Testis (tissue), 3 donors: ENCODE results near the gene BBLN. TPM values are rescaled to one million over a fixed set of nuclear protein-coding genes. Genes with fewer than 3 reads are reported as not detected.
A peak's percentile ranks its signal among the peaks of the same experiment; 100 is the strongest.

ENCODE experiments used
- DNase-seq: peaks from one replicate; pipeline ENCODE4 v3.0.0-alpha.2; 2019
- H3K27ac ChIP-seq, 2 donors: fragments of 200-600 bp; sonication (generic); one replicate each; pipeline ENCODE4 v1.5.1; 2019
- H3K27me3 ChIP-seq: fragments of 200-600 bp; sonication (generic); one replicate; pipeline ENCODE4 v1.5.1; 2019
- H3K36me3 ChIP-seq: fragments of 200-600 bp; sonication (generic); one replicate; pipeline ENCODE4 v1.5.1; 2017; ENCODE audit warnings: low read depth; ENCODE audit errors: missing control alignments
- H3K4me1 ChIP-seq: fragments of 200-600 bp; sonication (generic); one replicate; pipeline ENCODE4 v1.5.1; 2019
- H3K4me3 ChIP-seq, 2 donors: fragments of 200-600 bp; sonication (generic); one replicate each; pipeline ENCODE4 v1.5.1; 2017 to 2019
- H3K9me3 ChIP-seq: fragments of 200-600 bp; sonication (generic); one replicate; pipeline ENCODE4 v1.5.1; 2017
- POLR2A ChIP-seq: fragments of 450-650 bp; IDR thresholded peaks from one replicate; pipeline ENCODE4 v1.6.1; 2017; ENCODE audit warnings: antibody characterized with exemption, mild to moderate bottlenecking, moderate library complexity
- WGBS, 2 donors: methylation state at CpG; one replicate each; pipeline ENCODE4 v1.1.5; 2018; 5-methylcytosine and 5-hydroxymethylcytosine counted together
- intact Hi-C: fragments of 100-400 bp; cut with DNase I; formaldehyde crosslinking; loops from one replicate; pipeline ENCODE4 v1.15.1; 2023; ENCODE audit warnings: low total_unique reads
- polyA plus RNA-seq: library from polyadenylated mRNA; stranded (reverse); fragments of 350-450 nt; fragmentation: Illumina TruSeq; extraction: RNeasy Lipid Tissue Mini Kit (QIAGEN cat#74804); gene quantifications from one replicate; pipeline ENCODE4 v1.2.3, GENCODE V29; 2014; ENCODE audit warnings: low read depth, low replicate concordance; ENCODE audit not compliant: insufficient read depth
- total RNA-seq, 2 donors: library from RNA; depleted of rRNA; stranded (reverse); fragments of >200 nt; gene quantifications; one replicate each; pipeline ENCODE4 v1.2.3, GENCODE V29; 2016
- TF ChIP-seq, protein P1 (sequence below), 3 experiments: fragments of 450-650 bp in 2 of 3; fragments of 200-600 bp in 1 of 3; sonication (generic) in 1 of 3; IDR thresholded peaks; one replicate each; pipeline ENCODE4 v1.5.1; 2016 to 2019; ENCODE audit warnings: antibody characterized with exemption in 3 of 3, mild to moderate bottlenecking in 2 of 3, moderate library complexity in 1 of 3

The BBLN gene
- total and polyA plus RNA-seq, 3 donors from 2014 or later: 56.9 to 225 (median 219) TPM

DNA sequence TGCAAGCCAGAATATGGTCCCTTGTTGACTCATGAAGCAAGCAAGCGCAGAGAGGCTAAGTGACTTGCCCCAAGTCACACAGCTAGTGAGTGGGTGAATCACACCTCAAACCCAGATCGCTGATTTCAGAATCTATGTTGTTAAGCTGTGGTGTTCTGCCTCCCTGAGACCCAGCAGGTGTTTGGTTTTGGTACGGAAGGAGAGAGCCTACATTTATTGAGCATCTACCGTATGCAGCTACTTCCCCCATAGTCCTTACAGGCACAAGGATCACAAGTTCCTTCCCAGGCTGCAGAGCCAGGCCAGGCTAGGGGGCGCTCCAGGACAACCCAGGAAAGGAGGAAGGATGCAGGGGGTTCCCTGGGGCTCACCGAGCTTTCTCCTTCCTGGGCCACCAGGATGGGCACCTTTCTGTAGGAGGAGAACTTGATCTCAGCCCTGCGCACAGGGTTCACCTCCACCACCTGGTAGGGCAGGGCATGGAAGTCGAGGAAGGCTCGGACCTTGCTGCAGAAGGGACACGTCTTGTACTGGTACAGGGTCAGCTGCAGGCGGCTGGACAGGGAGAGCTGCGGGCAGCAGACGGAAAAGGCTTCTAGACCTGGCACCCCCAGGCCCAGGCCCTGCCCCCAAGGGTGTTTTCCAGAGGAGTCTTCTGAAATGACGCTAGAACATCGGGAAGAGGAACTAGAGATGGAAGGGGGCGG is 35.0 kb upstream of the BBLN start:
- H3K36me3 ChIP-seq: no peaks in the 10 kb centered on the region
- H3K4me3 ChIP-seq: no peak overlapping the region
- TF ChIP-seq POLR2A: no peak
- TF ChIP-seq, protein P1, sequence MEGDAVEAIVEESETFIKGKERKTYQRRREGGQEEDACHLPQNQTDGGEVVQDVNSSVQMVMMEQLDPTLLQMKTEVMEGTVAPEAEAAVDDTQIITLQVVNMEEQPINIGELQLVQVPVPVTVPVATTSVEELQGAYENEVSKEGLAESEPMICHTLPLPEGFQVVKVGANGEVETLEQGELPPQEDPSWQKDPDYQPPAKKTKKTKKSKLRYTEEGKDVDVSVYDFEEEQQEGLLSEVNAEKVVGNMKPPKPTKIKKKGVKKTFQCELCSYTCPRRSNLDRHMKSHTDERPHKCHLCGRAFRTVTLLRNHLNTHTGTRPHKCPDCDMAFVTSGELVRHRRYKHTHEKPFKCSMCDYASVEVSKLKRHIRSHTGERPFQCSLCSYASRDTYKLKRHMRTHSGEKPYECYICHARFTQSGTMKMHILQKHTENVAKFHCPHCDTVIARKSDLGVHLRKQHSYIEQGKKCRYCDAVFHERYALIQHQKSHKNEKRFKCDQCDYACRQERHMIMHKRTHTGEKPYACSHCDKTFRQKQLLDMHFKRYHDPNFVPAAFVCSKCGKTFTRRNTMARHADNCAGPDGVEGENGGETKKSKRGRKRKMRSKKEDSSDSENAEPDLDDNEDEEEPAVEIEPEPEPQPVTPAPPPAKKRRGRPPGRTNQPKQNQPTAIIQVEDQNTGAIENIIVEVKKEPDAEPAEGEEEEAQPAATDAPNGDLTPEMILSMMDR (IDR thresholded peaks at IDR 0.05): peak; percentile 15 to 29 (median 16)
- peak; percentile 82 for DNase-seq
- H3K4me1 ChIP-seq: peaks cover 21% of the 10 kb centered on the region
- WGBS, 2 donors: 57 to 67% methylated on average over 9 to 16 of the region's 16 CpGs
- intact Hi-C loops: no loop called here
- H3K27ac ChIP-seq: no peak overlapping the region
- H3K27me3 ChIP-seq: no peaks in the 10 kb centered on the region
- H3K9me3 ChIP-seq: no peaks in the 10 kb centered on the region

DNA sequence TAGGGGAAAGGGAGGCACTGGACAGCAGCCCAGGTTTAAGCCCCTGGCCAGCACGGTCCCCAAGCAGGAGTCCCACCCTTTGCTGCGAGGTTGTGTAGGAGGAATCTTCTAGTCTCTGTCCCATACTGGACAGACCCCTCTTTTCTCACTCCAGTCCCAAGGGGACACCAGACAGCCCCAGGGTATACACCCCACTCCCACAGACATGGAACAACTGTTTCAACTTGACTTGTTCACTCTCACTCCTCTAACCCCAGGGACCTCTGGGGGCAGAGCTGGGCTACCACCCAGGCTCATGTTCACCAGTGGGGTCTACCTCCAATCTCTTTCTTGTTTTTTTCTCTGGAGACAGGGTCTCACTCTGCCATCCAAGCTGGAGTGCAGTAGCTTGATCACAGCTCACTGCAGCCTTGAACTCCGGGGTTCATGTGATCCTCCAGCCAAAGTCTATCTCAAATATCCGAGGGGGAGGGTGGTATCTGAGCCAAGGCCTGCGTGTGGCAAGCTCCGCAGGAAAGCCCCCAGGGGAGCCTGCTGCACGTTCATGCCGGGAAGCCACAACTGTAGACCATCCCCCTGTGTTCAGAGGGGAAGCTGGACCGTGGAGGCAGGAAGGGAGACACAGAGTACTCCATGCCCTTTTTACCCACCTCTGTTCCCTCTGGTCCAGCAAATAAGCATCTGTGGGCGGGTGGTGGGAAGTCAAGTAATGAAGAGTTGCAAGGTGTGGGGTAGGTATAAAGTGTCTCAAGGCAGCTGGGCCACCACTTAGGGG is 34.3 kb upstream of the BBLN start:
- H3K4me1 ChIP-seq: peaks cover 21% of the 10 kb centered on the region
- H3K9me3 ChIP-seq: no peaks in the 10 kb centered on the region
- TF ChIP-seq, protein P1 (IDR thresholded peaks at IDR 0.05): no peak
- no peak for TF ChIP-seq POLR2A
- intact Hi-C loops: no loop called here
- peak overlapping the region; percentile 44 to 50 for H3K27ac ChIP-seq
- WGBS, 2 donors: 28 to 33% methylated on average over 9 to 10 of the region's 10 CpGs
- DNase-seq: no peak
- no peak overlapping the region for H3K4me3 ChIP-seq
- no peaks in the 10 kb centered on the region for H3K36me3 ChIP-seq
- H3K27me3 ChIP-seq: no peaks in the 10 kb centered on the region

DNA sequence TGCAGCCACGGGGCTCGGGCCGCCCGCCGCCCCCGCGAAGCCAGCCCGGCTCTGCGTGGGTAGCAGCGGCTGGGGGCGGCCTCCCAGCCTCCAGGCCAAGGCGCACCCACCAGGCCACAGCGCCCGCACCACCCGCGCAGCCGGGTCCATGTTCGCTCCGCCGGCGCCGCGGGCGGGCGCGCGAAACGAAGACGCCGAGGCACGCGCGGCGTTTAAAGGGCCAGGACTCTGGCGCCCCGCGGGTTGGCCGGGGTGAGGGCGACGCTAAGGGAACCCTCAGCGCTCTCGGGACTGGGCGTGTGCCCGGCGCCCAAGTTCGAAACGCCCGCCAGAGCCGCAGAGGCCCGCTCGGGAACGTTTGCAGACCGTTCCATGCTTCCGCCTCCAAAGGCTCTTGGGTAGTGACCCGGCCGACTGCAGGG is 32.5 kb upstream of the BBLN start, which contains the start of gene PTGES2:
Gene PTGES2 (minus strand): TSS at position 162 of the 422 bp plus-strand sequence. CDS start 12 bp downstream, at position 150.
- TF ChIP-seq, protein P1 (IDR thresholded peaks at IDR 0.05): no peak
- no peak for TF ChIP-seq POLR2A
- no peaks in the 10 kb centered on the region for H3K9me3 ChIP-seq
- H3K36me3 ChIP-seq: no peaks in the 10 kb centered on the region
- H3K4me1 ChIP-seq: peaks cover 21% of the 10 kb centered on the region
- WGBS, 2 donors: 0 to 2% methylated on average over 3 to 37 of the region's 56 CpGs
- intact Hi-C loops: no loop called here
- peak; percentile 88 for DNase-seq
- H3K27ac ChIP-seq: peak within 1 kb of the TSS; percentile 89 to 94
- peak within 1 kb of the TSS; percentile 71 to 93 for H3K4me3 ChIP-seq
- no peaks in the 10 kb centered on the region for H3K27me3 ChIP-seq

DNA sequence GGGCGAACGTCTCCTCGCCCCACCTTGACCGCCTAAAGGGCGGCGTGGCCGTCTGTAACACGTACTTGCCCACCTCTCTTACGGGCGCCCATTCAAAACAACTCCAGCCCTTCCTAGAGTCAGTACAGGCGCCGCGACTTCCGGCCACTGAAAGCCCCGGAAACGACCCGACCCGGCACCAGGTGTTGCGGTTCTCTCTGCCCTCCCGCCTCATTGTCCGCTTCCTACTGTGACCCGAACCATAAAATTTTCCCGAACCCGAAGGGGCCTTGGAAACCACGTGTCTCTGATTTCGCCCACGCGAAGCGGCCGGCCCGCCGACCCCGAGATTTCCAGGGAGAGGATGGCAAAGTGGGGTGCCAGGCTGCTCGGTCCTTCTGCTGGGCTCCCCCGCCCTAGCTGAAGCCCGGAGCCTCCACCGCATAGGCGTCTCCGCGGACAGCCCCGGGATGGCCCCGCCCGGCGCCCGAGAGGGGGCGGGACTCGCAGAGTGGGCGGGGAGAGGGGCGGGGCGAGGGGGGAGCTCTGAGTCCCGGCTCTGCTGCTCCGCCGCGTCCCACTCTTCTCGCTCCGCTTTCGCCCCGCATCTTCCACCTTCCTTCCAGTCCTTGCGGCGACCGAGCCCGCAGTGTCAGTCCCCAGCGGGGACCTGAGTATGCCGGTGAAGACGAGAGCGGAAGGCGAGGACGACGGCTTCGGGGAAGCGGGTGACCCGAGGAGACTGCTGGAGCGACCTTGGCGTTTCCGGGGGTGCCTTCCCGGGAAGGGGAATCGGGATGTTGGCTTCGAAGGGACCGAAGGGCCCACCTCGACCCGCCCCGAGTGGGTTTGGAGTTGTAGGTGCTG is 31.9 kb upstream of the BBLN start:
- H3K27me3 ChIP-seq: no peaks in the 10 kb centered on the region
- no peaks in the 10 kb centered on the region for H3K9me3 ChIP-seq
- intact Hi-C loops: no loop called here
- peak overlapping the region; percentile 89 to 94 for H3K27ac ChIP-seq
- DNase-seq: peak; percentile 90
- WGBS, 2 donors: 0 to 1% methylated on average over 13 to 81 of the region's 82 CpGs
- peaks cover 21% of the 10 kb centered on the region for H3K4me1 ChIP-seq
- H3K4me3 ChIP-seq: peak overlapping the region; percentile 71 to 93
- TF ChIP-seq, protein P1 (IDR thresholded peaks at IDR 0.05): peak in 1 of 3 experiments; percentile 5
- no peak for TF ChIP-seq POLR2A
- H3K36me3 ChIP-seq: no peaks in the 10 kb centered on the region
